GM21367 (cell line): ENCODE measurements around the gene LMAN1L.

ENCODE experiments used
- ATAC-seq: cut with Tn5 transposase; IDR thresholded peaks from one replicate; pipeline ENCODE4 v1.9.1; 2021; ENCODE audit not compliant: unreplicated experiment

The LMAN1L gene

GRCh38 chr15:74815121-74815934, 2.7 kb downstream of the LMAN1L start:
- ATAC-seq: no peak

GRCh38 chr15:74815961-74816360, 3.3 kb downstream of the LMAN1L start:
- ATAC-seq: no peak

DNA sequence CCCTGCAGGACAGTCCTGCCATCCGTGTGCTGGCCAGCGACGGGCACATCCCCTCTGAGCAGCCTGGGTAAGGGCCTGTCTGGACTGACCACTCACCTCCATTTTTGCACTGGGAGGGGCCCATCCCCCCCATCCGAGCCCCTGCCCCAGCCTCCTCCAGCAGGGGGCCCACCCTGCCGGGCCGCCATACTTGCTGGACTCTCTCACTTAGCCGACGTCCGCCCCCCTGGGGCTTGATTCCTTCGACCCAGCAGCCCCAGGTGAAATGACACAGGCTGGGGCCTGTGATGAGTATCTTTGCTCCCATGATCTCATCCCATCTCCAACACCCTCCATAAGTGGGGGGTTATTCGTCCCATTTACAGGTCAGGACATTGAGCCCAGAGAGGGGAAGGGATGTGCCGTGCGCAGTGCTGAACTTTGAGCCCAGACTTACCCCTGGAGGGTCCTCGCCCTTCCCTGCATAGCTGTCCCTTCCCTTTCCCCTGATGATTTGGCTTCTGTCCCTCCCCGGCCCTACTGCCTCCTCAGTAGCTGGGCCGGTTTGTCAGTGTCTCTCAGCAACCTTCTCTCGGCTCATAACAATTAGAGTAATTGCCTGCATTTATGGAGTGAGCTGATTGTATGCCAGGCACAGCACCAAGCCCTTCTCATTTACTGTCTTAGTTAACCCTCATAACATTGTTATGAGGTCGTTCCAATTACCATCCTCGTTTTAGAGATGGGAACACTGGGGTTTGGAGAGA, 4.2 kb downstream of the LMAN1L start:
- no peak for ATAC-seq

- ATAC-seq: no peak
Measured at GRCh38 chr15:74817370-74817737, 4.7 kb downstream of the LMAN1L start.

GRCh38 chr15:74820056-74820455, 7.4 kb downstream of the LMAN1L start:
- ATAC-seq: no peak

- peak; percentile 56 for ATAC-seq
Measured at GRCh38 chr15:74821091-74821789, 8.6 kb downstream of the LMAN1L start.

GRCh38 chr15:74821790-74822158, 9.1 kb downstream of the LMAN1L start:
- ATAC-seq: no peak

- ATAC-seq: no peak
Measured at GRCh38 chr15:74822233-74822632, 9.6 kb downstream of the LMAN1L start.

- ATAC-seq: no peak
Measured at GRCh38 chr15:74823324-74823723, 10.7 kb downstream of the LMAN1L start.

GRCh38 chr15:74824976-74825375, 12.3 kb downstream of the LMAN1L start:
- ATAC-seq: no peak

GRCh38 chr15:74825866-74826265, 13.2 kb downstream of the LMAN1L start:
- ATAC-seq: no peak

GRCh38 chr15:74826364-74826819, 13.8 kb downstream of the LMAN1L start, which contains the start of gene CPLX3:
CPLX3 (plus strand) TSS chr15:74826627; CDS start chr15:74826704, 77 bp downstream.
- ATAC-seq: no peak

- ATAC-seq: no peak
Measured at GRCh38 chr15:74826921-74827320, 14.3 kb downstream of the LMAN1L start.

- no peak for ATAC-seq
Measured at GRCh38 chr15:74827614-74828013, 15.0 kb downstream of the LMAN1L start.

GRCh38 chr15:74828835-74829234, 16.2 kb downstream of the LMAN1L start:
- no peak for ATAC-seq

- ATAC-seq: no peak
Measured at GRCh38 chr15:74829486-74829885, 16.9 kb downstream of the LMAN1L start.

- no peak for ATAC-seq
Measured at GRCh38 chr15:74829991-74830390, 17.4 kb downstream of the LMAN1L start.

GRCh38 chr15:74830868-74831267, 18.2 kb downstream of the LMAN1L start:
- no peak for ATAC-seq

DNA sequence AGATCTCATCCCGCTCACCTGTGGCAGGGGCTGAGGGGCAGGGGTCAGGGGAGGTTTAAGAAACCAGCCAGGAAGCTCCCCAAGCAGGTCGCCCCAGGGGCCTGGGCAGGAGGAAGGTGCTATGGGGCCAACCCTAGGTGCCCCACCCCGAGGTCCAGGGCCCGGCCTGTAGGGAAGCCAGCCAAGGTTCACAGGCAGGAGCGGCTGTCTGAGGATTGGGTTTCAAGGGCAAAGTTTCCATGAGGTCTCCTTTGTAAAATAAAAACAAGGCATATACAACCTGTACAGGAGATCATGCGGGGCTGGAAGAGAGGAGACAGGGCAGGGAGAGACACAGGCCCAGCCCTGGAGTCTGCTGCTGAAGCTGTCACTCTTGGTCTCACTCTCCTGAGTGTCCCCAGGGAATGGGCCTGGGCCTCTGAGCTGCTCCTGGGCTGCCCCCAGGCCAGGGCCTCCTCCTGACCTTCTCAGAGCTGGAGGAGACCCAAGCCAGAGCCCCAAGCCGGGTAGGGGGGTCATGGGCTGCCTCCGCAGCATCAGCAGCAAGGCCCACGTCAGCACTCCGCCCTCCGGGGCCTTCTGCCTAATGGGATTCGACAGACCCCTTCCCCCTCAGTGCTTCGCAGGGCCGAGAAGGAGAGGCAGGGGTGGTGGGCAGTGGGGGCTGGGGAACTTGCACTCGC, 19.3 kb downstream of the LMAN1L start:
- no peak for ATAC-seq

DNA sequence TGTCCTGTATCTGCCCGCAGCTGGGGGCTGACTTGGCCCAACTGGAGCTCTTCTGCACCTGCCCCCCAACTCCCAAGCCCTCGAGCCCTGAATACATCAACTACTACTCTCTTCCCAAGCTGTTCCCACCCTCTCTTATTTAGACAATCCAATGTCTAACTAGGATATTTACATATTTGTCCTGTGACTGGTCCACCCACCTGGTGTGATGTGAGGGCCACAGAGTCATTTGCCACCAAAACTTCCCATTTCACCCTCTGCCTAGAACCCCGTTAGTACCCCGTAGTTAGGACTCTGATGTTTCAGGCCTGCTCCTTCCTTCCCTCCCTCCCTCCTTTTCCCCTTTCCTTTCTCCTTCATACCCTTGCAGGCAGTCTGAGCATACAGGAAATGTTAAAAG, 20.2 kb downstream of the LMAN1L start:
- no peak for ATAC-seq
